ENCODE results near the gene CABCOCO1. TPM values are rescaled to one million over a fixed set of nuclear protein-coding genes. Genes with fewer than 3 reads are reported as not detected.

The CABCOCO1 gene
- total and polyA plus RNA-seq, 10 of the 15 experiments (the other 5 are each of a cell fraction or from before 2014, with no cell fraction given): not detected

Other genes with a start within 250 kb of the CABCOCO1 start
- not detected in 2 replicates for gene TMEM26, start 209.5 kb upstream of the CABCOCO1 start, total RNA-seq (2014; rRNA removed)
- not detected in 2 replicates for gene TMEM26, start 209.5 kb upstream of the CABCOCO1 start, total RNA-seq (2014; rRNA removed; fragmentation: Illumina TruSeq; extraction: Trizol)
- gene TMEM26, start 209.5 kb upstream of the CABCOCO1 start, total RNA-seq (2021): not detected in 2 replicates
- not detected in 2 replicates for gene TMEM26, start 209.5 kb upstream of the CABCOCO1 start, polyA plus RNA-seq (2011; rRNA removed)
- gene TMEM26, start 209.5 kb upstream of the CABCOCO1 start, polyA plus RNA-seq (2014; fragmentation: Illumina TruSeq; extraction: Trizol): not detected in 2 replicates
- not detected for gene TMEM26, start 209.5 kb upstream of the CABCOCO1 start, polyA plus RNA-seq (2014; fragmentation: Nextera tagmentation; extraction: Ambion mirVana)
- gene TMEM26, start 209.5 kb upstream of the CABCOCO1 start, polyA plus RNA-seq (2014; rRNA removed): not detected in 2 replicates
- gene TMEM26, start 209.5 kb upstream of the CABCOCO1 start, polyA plus RNA-seq (2016; fragmentation: Nextera tagmentation; extraction: Ambion mirVana): not detected
- 5.8 and 6.9 TPM in 2 replicates for gene ARID5B, start 238.8 kb downstream of the CABCOCO1 start, total RNA-seq (2014; rRNA removed)
- gene ARID5B, start 238.8 kb downstream of the CABCOCO1 start, total RNA-seq (2014; rRNA removed; fragmentation: Illumina TruSeq; extraction: Trizol): 6.4 and 7.1 TPM in 2 replicates
- 7.4 and 7.5 TPM in 2 replicates for gene ARID5B, start 238.8 kb downstream of the CABCOCO1 start, total RNA-seq (2021)
- 2.4 and 2.8 TPM in 2 replicates for gene ARID5B, start 238.8 kb downstream of the CABCOCO1 start, polyA plus RNA-seq (2011; rRNA removed)
- gene ARID5B, start 238.8 kb downstream of the CABCOCO1 start, polyA plus RNA-seq (2014; fragmentation: Illumina TruSeq; extraction: Trizol): 3.7 and 4.1 TPM in 2 replicates
- gene ARID5B, start 238.8 kb downstream of the CABCOCO1 start, polyA plus RNA-seq (2014; fragmentation: Nextera tagmentation; extraction: Ambion mirVana): 1 to 10 TPM; 3.4 to 8.5 TPM
- gene ARID5B, start 238.8 kb downstream of the CABCOCO1 start, polyA plus RNA-seq (2014; rRNA removed): 2.7 and 3.2 TPM in 2 replicates
- gene ARID5B, start 238.8 kb downstream of the CABCOCO1 start, polyA plus RNA-seq (2016; fragmentation: Nextera tagmentation; extraction: Ambion mirVana): 1 to 10 TPM; 6.7 to 7.1 TPM